H7 (cell line): ENCODE results near the gene COL24A1. TPM values are rescaled to one million over a fixed set of nuclear protein-coding genes. Genes with fewer than 3 reads are reported as not detected.

Source experiments
- DNase-seq: peaks from one replicate; pipeline ENCODE4 v3.0.0; 2012
- H3K27me3 ChIP-seq: 2 replicates; pipeline ENCODE4 v1.6.0; 2011; ENCODE audit warnings: mild to moderate bottlenecking, low read length; ENCODE audit not compliant: control insufficient read depth, insufficient read depth
- H3K36me3 ChIP-seq: replicated peaks from 2 replicates; pipeline ENCODE4 v1.5.1; 2011; ENCODE audit warnings: low read length; ENCODE audit not compliant: control insufficient read depth, insufficient read depth
- H3K4me3 ChIP-seq: 2 replicates; pipeline ENCODE4 v1.5.1; 2011; ENCODE audit warnings: low read depth, mild to moderate bottlenecking, control low read depth, low read length, moderate library complexity; ENCODE audit not compliant: insufficient read depth
- total RNA-seq: library from RNA; depleted of rRNA; stranded (reverse); fragments of >200 nt; shearing (Covaris generic); gene quantifications from 2 replicates; pipeline ENCODE4 v1.2.3, GENCODE V29; 2014

The COL24A1 gene
- total RNA-seq, 1 experiment from 2014 or later, result 0.21 TPM

DNA sequence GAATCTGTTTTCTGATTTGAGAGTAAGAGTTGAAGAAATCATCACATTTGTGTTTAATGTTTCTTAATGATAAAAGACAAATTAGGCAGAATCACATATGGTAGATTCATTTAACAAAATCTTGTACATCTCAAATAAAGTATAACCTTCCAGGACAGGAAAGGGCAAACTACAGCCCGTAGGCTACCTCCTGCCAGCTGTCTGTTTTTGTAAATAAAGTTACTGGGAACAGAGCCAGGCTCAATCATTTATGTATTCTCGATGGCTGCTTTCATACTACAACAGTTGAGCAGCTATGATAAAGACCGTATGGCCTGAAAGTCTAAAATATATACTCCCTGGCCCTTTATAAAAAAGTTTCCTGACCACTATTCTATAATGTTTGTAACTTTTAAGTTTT, 204.1 kb downstream of the COL24A1 start:
- Histone ChIP-seq H3K36me3 (no peaks in the 10 kb centered on the region), H3K4me3 (no peak overlapping the region), H3K27me3 (no peaks in the 10 kb centered on the region)
- no peak for DNase-seq

DNA sequence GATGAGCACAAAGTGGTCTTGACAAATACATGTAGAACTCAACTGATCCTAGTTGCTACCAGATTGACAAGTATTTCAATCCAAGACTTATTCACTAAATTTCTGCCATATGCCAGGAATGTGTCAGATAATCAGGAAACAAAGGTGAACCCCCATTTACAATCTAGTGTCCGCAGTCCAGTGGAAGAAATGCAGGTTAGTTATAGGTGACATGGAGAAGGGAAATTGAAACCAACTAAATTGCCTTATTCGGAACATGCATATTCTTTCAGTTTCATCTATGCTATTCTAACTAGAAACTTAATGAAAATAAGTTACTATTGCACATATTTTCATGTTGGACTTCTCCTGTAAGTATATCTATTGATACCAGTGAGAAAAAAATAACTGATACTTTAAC, 209.4 kb downstream of the COL24A1 start:
- Histone ChIP-seq H3K27me3 (no peaks in the 10 kb centered on the region), H3K4me3 (no peak overlapping the region), H3K36me3 (no peaks in the 10 kb centered on the region)
- no peak for DNase-seq

DNA sequence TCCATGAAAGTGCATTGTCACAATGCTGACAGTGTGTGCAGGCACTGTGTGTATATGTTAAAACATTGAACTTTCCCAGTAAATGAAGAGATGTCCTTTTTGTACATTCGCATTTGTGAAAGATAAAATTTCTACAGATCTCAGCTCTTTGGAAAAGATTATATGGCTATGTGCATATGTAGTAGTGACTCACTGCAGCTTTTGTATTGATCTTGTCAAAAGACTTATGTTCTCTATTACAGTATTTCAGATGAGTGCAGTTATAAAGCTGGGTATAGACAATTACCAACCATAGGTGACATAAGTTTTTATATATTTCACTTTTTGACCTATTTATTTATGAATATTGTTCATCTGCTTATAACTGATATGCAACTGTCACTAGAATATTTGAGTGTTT, 212.6 kb downstream of the COL24A1 start:
- Histone ChIP-seq H3K27me3 (no peaks in the 10 kb centered on the region), H3K36me3 (no peaks in the 10 kb centered on the region), H3K4me3 (no peak overlapping the region)
- DNase-seq, result no peak

DNA sequence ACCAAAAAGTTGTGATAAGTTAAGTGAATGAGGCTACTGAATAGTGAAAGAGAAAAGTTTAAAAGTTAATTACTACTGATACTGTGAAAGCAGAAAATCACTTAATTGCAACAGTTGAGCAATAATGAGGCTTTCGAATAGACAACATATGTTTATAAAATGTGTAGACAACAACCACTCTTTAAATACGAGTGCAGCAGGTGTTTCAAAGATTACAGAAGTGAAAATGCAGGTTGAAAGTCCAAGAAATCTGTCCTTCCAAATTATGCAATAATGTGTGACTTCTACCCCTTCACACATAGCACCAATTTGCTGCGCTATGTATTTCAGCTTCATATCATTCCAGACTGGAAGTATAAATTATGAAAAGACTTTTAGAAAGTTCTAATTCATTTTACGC, 213.0 kb downstream of the COL24A1 start:
- Histone ChIP-seq H3K4me3 (no peak overlapping the region), H3K36me3 (no peaks in the 10 kb centered on the region), H3K27me3 (no peaks in the 10 kb centered on the region)
- no peak for DNase-seq

DNA sequence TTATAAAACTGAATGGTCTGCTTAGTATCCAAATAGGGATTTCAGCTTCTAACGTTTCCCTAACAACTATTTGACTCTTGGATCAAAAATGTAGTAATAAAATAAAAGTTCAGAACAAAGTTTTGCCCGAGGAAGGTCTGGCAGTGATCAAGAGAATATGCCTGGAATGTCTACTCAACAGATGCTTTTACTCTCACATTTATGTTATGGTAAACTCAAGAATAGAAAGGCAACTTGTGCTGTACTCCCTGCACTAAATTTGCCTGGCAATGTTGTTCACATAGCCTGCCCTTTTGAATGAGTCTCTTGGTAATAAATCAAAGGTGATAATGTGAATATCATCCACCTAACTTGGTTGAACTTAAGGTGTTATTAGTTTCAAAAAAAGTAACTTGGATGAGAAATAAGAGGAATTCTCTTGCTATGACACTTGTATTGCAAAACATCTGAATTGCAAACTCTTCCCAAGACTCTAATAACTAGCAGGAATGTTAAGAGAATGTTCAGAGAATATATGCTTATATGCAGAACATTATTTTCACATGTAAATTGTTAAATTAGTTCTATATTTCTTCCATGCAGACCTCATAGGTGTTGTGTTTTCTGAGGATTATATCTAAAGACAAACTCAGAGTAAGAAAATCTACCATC, 215.8 kb downstream of the COL24A1 start:
- no peak overlapping the region for H3K4me3 ChIP-seq
- no peaks in the 10 kb centered on the region for H3K36me3 ChIP-seq
- no peaks in the 10 kb centered on the region for H3K27me3 ChIP-seq
- DNase-seq, result no peak

DNA sequence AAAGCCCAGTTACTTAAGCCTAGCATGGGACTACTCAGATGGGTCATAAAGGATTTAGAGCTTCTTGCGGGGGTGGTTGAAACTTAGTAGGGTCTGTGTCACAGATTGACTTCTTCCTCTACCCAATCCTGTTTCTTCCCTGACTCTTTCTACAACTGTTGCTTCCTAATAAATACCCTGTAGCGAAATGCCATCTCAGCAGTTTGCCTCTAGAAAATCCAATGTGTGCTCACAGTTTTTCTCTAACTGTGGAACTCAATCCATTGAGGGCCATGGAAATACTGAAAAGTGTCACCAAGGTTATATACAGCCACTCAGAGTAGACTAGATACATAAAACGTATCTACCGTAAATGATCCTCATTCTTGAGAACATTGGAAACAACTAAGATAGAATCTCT, 217.7 kb downstream of the COL24A1 start:
- Histone ChIP-seq H3K36me3 (no peaks in the 10 kb centered on the region), H3K27me3 (no peaks in the 10 kb centered on the region), H3K4me3 (no peak overlapping the region)
- no peak for DNase-seq

DNA sequence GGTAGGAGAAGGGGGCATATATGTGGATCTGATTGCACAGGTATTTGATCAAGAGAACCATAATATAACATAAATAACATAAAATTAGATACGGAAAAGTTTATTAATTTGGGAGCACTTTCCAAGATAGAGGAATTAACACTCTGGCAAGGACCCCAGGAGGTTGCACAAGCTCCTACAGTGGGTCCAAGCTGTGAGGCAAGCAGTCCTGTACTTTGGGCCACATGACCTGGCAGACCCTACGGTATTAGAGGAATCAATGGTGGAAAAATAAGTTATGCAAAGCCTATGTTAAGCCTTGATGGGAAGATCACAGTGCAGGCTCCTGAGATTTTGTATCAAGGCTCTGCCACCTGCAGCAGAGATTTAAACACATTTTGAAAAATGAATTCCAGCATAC, 220.1 kb downstream of the COL24A1 start:
- H3K27me3 ChIP-seq, result no peaks in the 10 kb centered on the region
- no peaks in the 10 kb centered on the region for H3K36me3 ChIP-seq
- DNase-seq, result no peak
- no peak overlapping the region for H3K4me3 ChIP-seq

DNA sequence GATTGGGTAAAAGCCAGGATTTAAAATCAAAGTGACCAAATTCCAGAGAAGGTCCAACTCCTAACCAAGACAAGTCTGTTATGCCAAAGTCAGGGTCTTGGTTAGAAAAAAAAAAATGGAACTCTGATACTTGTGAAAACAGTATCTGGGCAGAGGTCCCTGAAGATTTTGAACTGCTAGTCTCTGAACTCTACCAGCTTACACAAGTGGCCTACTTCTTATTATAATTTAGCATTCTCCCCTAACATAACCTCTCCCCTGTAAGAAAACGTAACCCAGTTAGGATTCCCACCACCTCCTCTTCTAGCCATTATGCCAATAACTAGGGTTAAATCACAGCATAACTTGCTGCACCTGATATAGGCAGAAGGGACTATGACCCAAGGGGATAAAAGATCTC, 220.5 kb downstream of the COL24A1 start:
- no peaks in the 10 kb centered on the region for H3K27me3 ChIP-seq
- H3K36me3 ChIP-seq, result no peaks in the 10 kb centered on the region
- no peak for DNase-seq
- no peak overlapping the region for H3K4me3 ChIP-seq

DNA sequence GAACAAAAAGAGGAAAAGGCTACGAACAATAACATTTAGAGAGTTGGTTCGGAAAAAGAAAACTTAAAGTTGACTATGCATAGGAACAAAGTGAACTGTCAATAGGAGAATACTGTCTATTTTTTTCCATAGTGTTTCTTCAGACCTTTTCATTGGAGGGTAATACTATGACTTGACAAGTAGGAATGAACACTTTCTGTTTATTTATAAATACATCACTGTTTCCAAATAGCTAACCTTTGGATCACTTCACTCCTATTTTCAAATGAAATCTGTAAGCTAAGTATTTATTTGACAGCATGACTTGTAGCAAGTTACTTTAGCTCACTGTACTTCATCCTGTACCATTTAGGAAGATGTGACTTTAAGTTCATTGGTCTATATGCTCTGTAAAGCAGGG, 221.3 kb downstream of the COL24A1 start:
- H3K27me3 ChIP-seq, result no peaks in the 10 kb centered on the region
- H3K36me3 ChIP-seq, result no peaks in the 10 kb centered on the region
- no peak for DNase-seq
- no peak overlapping the region for H3K4me3 ChIP-seq

DNA sequence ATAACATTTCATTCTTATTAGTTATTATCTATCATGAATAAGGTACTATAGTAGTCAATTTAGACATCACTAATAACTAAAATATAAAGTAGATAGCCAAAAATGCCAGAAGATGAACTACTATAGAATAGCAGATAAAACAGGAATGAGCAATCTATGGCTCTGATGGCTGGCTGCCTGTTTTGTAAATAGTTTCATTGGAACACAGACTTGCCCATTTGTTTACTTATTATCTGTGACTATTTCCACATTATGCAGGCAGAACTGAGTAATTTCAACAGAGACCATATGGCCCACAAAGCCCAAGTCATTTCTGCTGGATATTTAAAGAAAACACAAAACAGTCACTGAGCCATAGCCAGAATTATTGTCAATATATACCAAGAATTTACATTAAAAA, 222.1 kb downstream of the COL24A1 start:
- H3K27me3 ChIP-seq, result no peaks in the 10 kb centered on the region
- DNase-seq, result no peak
- H3K36me3 ChIP-seq, result no peaks in the 10 kb centered on the region
- H3K4me3 ChIP-seq, result no peak overlapping the region

DNA sequence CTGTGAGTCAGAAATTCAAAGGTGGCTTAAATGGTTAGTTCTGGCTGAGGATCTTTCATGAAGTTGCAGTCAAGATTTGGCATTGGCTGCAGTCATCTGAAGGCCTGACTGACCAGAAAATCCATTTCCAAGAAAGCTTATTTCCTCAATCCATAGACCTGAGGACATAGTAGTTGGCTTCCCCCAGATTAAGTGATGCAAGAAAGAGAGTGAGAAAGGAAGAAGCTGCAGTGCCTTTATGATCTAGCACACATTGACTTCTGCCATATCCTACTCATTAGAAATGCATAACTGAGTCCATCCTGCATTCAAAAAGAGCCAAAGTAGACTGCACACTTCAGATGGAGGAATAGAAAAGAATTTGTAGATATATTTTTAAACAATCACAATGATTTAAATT, 222.6 kb downstream of the COL24A1 start:
- DNase-seq, result no peak
- no peak overlapping the region for H3K4me3 ChIP-seq

DNA sequence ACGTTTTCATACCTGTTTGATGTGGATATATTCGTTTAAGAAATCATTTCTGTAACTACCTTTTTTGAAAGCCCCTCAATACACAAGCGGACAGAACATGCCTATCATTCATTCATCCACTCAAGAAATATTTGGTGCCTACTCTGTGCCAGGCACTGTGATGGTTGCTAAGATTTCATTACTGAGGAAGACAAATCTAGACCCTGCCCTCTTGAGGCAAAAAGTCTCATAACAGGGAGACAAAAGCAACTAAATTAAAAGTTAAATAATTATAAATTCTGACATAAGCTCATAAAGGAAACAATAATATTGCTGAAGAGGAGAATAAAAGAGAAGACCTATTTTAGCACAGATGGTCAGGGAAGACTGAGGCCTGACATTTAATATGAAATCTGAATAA, 244.8 kb downstream of the COL24A1 start:
- no peak overlapping the region for H3K4me3 ChIP-seq
- no peaks in the 10 kb centered on the region for H3K27me3 ChIP-seq
- no peak for DNase-seq
- H3K36me3 ChIP-seq, result no peaks in the 10 kb centered on the region

More for the DNA sequence above, 222.6 kb downstream of the COL24A1 start:
- no peaks in the 10 kb centered on the region for H3K36me3 ChIP-seq
- no peaks in the 10 kb centered on the region for H3K27me3 ChIP-seq

DNA sequence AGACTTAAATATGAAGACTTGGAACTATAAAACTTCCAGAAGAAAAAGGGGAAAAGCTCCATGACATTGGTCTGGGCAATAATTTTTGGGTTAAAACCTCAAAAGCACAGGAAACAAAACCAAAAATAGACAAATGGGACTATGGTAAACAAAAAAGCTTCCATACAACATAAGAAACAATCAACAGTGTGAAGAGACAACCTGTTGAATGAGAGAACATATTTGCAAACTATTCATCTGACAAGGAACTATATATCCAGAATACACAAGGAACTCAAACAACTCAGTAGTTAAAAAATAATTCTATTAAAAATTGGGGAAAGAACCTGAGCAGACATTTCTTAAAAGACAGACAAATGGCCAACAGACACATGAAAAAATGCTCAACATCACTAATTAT, 255.7 kb downstream of the COL24A1 start:
- Histone ChIP-seq H3K4me3 (no peak overlapping the region), H3K36me3 (no peaks in the 10 kb centered on the region)

DNA sequence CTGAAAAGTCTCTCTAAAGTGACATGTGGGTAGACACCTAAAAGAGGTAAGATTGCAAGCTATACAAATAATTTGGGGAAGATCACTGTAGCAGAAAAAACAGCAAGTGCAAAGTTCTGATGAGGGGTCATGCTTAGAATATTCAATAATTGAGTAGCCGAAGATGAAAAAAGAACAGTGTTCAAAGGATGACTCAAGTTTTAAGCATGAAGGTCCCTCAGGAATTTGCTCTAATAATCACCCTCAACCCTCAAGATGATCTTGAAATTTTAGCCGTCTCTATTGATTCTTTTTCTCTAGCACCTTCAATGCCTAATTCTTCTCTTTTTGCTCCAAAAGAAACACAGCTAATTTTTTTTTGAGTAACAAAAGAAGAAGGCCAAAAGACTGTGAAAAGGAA, 257.7 kb downstream of the COL24A1 start:
- no peak for DNase-seq
- Histone ChIP-seq H3K36me3 (no peaks in the 10 kb centered on the region), H3K27me3 (no peaks in the 10 kb centered on the region), H3K4me3 (no peak overlapping the region)

More for the DNA sequence above, 255.7 kb downstream of the COL24A1 start:
- DNase-seq, result no peak
- no peaks in the 10 kb centered on the region for H3K27me3 ChIP-seq

DNA sequence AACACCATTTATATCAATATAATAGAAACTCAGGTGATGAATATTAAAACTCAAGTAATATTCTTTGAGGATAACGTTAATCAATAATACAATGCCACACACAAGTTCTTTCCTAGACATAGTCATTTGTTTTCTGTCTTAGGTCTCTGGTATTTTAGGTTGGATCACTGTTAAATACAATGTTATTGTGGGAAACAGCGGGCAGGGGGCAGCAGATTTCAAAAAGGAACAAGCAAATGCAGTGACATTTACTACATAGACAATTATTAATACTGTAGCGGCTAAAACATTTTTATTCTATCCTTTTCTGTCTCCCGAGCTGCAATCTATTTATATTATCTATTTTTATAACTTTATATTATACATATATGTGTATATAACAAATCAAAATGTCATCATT, 261.9 kb downstream of the COL24A1 start:
- no peak overlapping the region for H3K4me3 ChIP-seq
- H3K36me3 ChIP-seq, result no peaks in the 10 kb centered on the region
- peak; percentile 47 for DNase-seq
- no peaks in the 10 kb centered on the region for H3K27me3 ChIP-seq

DNA sequence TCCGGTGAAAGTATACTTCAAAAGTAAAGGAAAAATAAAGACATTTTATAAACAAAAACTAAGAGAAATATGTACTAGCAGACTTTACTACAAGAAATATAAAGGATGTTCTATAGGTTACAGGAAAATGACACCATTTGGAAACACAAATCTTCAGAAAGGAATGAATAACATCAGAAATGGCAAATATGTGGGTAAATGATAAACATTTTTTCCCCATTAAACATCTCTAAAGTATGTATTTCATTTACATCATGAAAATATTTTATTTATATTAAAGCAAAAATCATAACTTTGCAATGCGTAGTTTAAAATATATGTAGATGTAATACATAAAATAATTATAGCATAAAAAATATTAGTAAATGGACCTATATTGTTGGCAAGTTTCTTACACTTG, 264.2 kb downstream of the COL24A1 start:
- no peaks in the 10 kb centered on the region for H3K36me3 ChIP-seq
- no peak for DNase-seq
- no peaks in the 10 kb centered on the region for H3K27me3 ChIP-seq
- no peak overlapping the region for H3K4me3 ChIP-seq
